Ovary (tissue), 3 donors: ENCODE measurements around the gene BIRC7.

Experiments used
- EP300 ChIP-seq: sonication (generic); formaldehyde crosslinking; IDR thresholded peaks from one replicate; pipeline ENCODE4 v1.6.1; 2017; ENCODE audit warnings: antibody characterized with exemption
- POLR2A ChIP-seq: fragments of 450-650 bp; IDR thresholded peaks from one replicate; pipeline ENCODE4 v1.6.1; 2017; ENCODE audit warnings: antibody characterized with exemption, mild to moderate bottlenecking, moderate library complexity
- TF ChIP-seq, protein P1 (sequence below), 3 donors: fragments of 450-650 bp in 2 of 3; fragments of 200-600 bp in 1 of 3; IDR thresholded peaks; one replicate each; pipeline versions ENCODE4 v1.5.1 to v1.8.0; 2016 to 2022; ENCODE audit warnings: antibody characterized with exemption in 3 of 3, mild to moderate bottlenecking in 1 of 3
- donor health status: DM: no; HTN: no; CAD: no.

DNA sequence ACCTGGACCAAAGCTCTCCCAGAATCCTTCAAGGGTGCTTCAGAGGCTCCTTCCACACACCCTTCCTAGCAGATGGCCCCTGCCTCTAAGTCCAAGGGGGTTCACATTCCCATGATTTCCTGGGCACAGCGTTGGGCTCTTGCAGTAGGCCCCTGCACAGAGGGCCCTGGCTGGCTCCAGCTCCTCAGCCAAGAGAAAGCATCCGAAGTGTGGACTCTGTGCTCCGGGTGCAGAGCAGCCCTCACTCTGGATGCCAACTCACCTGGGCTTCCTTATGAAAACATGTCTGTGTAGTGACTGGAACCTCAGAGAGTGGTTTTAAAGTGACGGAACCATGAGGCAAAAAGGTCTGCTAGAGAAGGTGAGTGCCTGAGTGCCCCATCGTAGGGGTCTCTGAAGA, 31.3 kb upstream of the BIRC7 start:
- TF ChIP-seq POLR2A, result no peak
- TF ChIP-seq, protein P1, sequence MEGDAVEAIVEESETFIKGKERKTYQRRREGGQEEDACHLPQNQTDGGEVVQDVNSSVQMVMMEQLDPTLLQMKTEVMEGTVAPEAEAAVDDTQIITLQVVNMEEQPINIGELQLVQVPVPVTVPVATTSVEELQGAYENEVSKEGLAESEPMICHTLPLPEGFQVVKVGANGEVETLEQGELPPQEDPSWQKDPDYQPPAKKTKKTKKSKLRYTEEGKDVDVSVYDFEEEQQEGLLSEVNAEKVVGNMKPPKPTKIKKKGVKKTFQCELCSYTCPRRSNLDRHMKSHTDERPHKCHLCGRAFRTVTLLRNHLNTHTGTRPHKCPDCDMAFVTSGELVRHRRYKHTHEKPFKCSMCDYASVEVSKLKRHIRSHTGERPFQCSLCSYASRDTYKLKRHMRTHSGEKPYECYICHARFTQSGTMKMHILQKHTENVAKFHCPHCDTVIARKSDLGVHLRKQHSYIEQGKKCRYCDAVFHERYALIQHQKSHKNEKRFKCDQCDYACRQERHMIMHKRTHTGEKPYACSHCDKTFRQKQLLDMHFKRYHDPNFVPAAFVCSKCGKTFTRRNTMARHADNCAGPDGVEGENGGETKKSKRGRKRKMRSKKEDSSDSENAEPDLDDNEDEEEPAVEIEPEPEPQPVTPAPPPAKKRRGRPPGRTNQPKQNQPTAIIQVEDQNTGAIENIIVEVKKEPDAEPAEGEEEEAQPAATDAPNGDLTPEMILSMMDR (IDR thresholded peaks at IDR 0.05), result no peak
- no peak for TF ChIP-seq EP300
